GM21528 (cell line): ENCODE results near the gene MS4A15.
"Not testable (repeated sequence)": the region's sequence is repeated elsewhere in the genome, so short reads cannot be mapped to it uniquely, and the experiment has no call there.

Experiments used
- ATAC-seq: cut with Tn5 transposase; IDR thresholded peaks from one replicate; pipeline ENCODE4 v1.9.1; 2021; ENCODE audit warnings: mild to moderate bottlenecking, moderate library complexity; ENCODE audit not compliant: unreplicated experiment, low FRiP score

The MS4A15 gene

GRCh38 chr11:60756307-60757032 lies at the start of gene MS4A15:
Gene MS4A15 (plus strand): TSS chr11:60756867. CDS start chr11:60763734, 6,867 bp downstream.
- ATAC-seq: no peak

- ATAC-seq: no peak
These were observed 49.7 kb upstream of the MS4A15 start for GRCh38 chr11:60706931-60707330.

GRCh38 chr11:60710482-60710881 lies 46.2 kb upstream of the MS4A15 start:
- no peak for ATAC-seq

GRCh38 chr11:60711276-60711675 lies 45.4 kb upstream of the MS4A15 start:
- no peak for ATAC-seq

- not testable (repeated sequence) for ATAC-seq
These were observed 43.2 kb upstream of the MS4A15 start for GRCh38 chr11:60713423-60713822.

GRCh38 chr11:60717956-60718355 lies 38.7 kb upstream of the MS4A15 start:
- no peak for ATAC-seq

GRCh38 chr11:60718524-60719316 lies 37.9 kb upstream of the MS4A15 start:
- ATAC-seq: no peak

- no peak for ATAC-seq
These were observed 37.3 kb upstream of the MS4A15 start for GRCh38 chr11:60719391-60719790.

- no peak for ATAC-seq
These were observed 36.2 kb upstream of the MS4A15 start for GRCh38 chr11:60720460-60720859.

- no peak for ATAC-seq
These were observed 32.2 kb upstream of the MS4A15 start, which contains the start of gene MS4A18 for GRCh38 chr11:60724420-60724819. Gene MS4A18 (plus strand): TSS chr11:60724720.

GRCh38 chr11:60725592-60725991 lies 31.1 kb upstream of the MS4A15 start:
- no peak for ATAC-seq

GRCh38 chr11:60731586-60731985 lies 25.1 kb upstream of the MS4A15 start:
- no peak for ATAC-seq

GRCh38 chr11:60734279-60734678 lies 22.4 kb upstream of the MS4A15 start:
- ATAC-seq: no peak

GRCh38 chr11:60739114-60739513 lies 17.6 kb upstream of the MS4A15 start:
- no peak for ATAC-seq

GRCh38 chr11:60740573-60740972 lies 16.1 kb upstream of the MS4A15 start:
- ATAC-seq: no peak

- no peak for ATAC-seq
These were observed 15.2 kb upstream of the MS4A15 start for GRCh38 chr11:60741421-60741820.

GRCh38 chr11:60743058-60743457 lies 13.6 kb upstream of the MS4A15 start:
- no peak for ATAC-seq

- ATAC-seq: no peak
These were observed 12.6 kb upstream of the MS4A15 start for GRCh38 chr11:60744114-60744513.

- no peak for ATAC-seq
These were observed 9.3 kb upstream of the MS4A15 start for GRCh38 chr11:60747359-60747873.

GRCh38 chr11:60748225-60748624 lies 8.4 kb upstream of the MS4A15 start:
- no peak for ATAC-seq

- no peak for ATAC-seq
These were observed 7.8 kb upstream of the MS4A15 start for GRCh38 chr11:60748821-60749220.

GRCh38 chr11:60750911-60751310 lies 5.8 kb upstream of the MS4A15 start:
- ATAC-seq: no peak
